Right kidney (tissue), 1 donor: ENCODE results near the gene FXYD2.
"Not testable (repeated sequence)": the region's sequence is repeated elsewhere in the genome, so short reads cannot be mapped to it uniquely, and the experiment has no call there.

Experiments
- DNase-seq: peaks from one replicate; pipeline ENCODE4 v3.0.0-alpha.2; 2016

The FXYD2 gene

GRCh38 chr11:117823294-117823945 is 1.1 kb downstream of the FXYD2 start:
- no peak for DNase-seq

DNA sequence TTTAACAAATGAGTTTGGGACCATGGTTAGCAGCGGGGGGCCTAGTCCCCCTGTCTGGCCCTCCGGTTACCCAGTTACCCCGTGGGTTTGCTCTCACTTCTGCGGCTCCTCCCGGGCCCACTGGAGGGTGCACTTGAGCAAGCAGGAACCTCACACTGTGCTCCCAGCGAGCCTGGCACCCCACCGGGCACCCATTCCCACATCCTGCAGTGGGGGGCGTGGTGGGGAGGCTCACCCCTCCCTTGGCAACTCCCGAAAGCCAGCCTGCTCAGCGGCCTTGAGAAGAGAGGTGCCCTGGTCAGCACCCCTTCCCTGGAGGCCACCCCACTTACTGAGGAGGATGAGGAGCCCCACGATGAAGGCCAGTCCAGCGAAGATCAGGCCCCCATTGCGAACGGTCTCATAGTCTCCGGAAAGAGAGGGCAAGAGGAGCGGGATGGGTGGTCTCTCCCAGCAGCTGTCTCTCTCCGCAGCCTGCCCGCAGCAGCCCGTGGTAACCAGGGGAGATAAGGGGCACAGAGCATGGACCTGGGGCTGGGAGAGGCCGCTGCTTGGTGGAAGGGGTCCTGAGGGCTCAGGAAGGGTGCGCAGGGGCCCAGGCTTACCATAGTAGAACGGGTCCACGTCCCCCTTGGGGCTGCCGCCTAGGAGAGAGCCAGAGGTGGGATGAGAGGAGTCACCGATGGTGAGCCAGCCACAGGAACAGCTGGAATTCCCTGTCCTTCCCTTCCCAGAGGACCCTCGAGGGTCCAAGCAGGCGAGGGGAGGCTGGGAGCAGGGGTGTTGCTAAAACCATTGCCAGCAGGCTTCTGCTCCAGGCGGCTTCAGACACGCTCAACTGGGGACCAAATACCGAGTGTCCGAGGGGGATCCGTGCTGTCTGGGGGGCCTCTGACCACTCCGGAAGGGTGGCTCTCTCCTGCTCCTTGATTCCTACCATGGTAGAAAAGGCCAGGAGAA is 2.2 kb downstream of the FXYD2 start:
- DNase-seq: no peak

DNA sequence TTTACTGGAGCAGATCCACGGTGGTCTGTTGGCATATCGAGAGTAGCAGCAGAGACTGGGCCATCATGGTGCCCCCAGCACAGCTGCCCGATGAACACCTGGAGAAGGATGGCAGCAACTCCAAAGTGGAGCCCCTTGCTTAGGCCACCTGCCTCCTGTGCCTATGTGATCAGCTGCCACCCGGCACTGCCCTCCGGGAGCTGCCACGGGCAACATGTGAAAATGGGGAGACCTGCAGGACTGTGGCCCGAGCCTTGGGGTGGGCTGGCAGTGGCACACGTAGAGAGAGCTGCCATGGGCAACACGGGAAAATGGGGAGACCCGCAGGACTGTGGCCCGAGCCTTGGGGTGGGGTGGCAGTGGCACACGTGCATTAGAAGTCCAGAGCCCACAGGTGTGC is 3.1 kb downstream of the FXYD2 start:
- no peak for DNase-seq

- no peak for DNase-seq
These were observed 4.0 kb downstream of the FXYD2 start for GRCh38 chr11:117820516-117820915.

DNA sequence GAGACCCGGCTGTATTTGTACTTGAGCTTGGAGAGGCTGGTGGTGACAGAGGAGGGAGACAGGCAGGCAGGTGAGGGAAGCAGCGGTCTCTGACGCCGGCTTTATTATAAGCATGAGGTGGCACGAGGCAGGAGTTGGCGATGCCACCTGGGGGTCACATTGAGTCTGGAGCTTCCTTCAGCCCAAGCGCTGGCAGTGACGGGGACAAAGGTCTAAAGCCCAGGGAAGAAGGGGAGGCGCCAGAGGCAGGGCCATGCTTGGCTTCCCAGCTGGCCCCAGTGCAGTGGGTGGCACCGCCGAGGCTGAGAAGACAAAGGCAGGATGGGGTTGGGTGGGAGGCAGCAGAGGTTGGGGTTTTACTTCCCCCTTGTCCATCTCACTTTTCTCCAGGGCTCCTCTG is 4.5 kb downstream of the FXYD2 start:
- DNase-seq: no peak

DNA sequence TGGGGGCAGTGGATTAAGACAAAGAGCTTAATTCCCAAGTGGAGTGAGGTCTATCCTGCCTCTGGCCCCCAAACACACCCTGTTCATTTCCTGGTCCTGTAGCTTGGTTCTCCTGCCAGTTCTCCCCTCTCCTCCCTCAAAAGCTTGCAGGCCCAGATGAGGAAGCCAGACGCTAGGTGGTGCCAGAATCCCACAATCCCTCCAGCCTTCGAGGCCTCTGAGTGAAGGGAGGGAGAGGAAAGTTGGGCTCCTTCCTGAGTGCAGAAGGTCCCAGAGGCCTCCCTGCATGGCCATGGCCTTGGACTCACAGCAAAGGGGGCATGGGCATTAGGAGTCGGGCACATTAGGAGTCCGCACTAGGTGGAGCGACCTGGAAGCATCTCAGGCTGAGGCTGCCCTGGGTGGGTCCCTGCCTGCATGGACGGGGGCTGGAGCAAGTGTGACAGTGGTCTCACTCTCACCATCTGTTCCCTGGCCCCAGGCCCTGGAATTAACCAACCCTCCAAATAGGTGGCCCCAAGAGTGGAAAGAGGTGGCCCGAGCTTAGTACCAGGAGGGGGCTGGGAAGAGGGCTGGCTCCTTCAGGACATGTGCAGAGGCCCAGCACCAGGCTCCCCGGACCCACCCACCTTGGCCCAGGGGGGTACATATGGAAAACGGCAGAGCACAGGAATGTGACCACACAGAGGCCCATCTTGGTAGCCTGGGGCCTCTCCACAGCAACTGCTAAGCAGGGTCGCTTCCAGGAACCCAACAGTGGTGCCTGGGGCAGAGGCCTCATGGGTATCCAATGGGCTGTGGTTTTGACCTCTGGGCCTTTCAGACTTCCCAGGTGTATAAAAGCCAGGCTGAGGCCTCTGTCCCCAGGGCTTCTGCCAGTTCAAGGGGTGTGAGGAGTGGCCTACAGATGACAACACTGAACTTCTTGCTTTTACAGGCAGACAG is 5.2 kb downstream of the FXYD2 start:
- DNase-seq: peak; percentile 72

DNA sequence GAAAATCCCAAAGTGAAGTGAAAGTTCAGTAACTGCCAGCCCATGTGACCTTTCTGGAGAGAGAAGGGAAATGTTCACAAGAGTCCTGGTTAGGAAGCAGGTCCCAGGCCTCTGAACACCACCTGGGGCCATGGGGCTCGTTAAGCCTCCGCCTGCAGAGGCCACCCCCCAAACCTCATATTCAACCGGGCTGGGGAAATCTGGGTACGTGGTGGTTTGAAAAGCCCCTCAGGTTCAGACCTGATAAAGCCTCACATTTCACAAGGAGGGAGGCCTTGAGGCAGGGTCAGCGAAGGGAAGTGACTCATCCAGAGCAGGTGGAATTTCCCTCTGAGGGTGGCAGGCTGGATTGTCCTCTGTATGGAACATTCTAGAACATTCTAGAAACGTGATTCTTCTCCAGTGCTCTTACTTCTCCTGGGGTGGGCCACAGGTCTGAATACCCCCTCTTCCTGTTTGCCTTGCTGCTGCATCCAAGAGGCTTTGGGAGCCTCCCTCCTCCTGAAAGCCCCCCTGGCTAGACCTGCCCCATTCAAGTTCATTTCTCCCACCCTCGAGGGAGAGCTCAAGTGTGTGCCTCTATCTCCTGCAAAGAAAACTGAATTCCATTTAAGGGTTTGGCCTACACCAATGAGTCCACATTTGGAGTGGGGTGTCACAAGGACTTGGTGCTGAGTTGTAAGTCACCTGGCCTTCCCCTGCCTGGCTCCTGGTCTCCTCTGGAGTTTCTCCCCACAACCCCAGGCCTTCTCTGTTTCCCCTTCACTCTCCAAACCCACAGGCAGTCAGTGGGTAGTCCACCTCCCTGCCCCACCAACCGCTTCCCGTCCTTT is 6.3 kb downstream of the FXYD2 start:
- no peak for DNase-seq

DNA sequence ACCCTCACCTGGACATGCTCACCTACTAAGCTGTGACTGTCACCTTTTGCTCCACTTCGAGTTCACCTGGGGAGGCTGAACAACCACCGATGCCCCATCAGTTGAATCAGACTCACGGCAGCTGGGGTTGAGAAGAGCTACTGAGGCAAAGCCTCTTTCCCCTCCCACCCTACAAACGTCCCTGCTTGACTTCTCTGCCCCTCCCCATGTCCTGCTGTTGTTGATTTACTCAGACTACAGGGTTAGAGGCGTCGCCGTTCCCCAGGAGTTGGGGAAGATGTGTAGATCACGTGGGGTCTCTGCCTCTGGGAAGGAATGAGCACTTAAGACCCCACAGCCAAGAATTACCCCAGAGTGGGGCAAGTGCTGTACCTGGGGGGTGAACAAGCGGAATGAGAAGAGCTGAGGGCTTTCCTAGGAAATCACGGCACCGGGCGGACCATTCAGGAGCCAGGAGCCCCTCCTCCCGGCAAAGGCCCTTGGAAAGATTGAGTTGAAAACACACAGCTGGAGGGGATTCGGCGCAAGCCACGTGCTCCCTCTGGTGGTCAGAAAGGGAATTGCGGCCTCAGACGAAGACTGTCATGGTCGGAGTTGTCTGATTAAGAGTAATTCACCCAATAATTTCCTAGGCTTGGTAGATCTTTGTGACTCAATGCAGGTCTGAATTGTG is 7.0 kb downstream of the FXYD2 start:
- peak; percentile 85 for DNase-seq

DNA sequence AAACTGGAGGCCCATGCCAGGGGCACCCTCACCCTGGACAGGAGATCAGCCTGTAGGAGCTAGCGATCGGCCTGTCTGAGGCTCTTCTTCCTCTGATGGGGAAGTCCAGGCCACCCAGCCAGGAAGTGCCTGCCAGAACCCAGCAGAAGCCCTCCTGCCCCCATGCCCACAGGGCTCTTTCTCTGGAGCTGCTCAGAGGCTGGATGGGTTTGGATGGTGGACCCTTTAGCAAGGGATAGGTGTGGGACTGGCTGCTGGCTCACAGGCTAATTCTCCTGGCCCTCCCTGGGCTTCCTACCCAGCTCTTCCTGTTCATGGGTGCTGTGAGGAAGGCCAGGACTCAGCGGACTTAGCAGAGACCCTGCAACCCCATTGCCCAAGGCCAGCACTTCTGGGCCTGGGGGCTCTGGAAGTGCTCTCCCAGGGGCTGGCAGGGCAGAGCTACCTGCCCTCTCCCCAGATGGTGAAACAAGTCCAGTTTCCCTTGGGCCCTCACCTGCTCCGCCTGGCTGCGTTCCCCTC is 7.6 kb downstream of the FXYD2 start:
- peak; percentile 67 for DNase-seq

GRCh38 chr11:117816151-117816741 is 8.3 kb downstream of the FXYD2 start:
- DNase-seq: peak; percentile 80

- DNase-seq: no peak
These were observed 9.2 kb downstream of the FXYD2 start for GRCh38 chr11:117815262-117815803.

DNA sequence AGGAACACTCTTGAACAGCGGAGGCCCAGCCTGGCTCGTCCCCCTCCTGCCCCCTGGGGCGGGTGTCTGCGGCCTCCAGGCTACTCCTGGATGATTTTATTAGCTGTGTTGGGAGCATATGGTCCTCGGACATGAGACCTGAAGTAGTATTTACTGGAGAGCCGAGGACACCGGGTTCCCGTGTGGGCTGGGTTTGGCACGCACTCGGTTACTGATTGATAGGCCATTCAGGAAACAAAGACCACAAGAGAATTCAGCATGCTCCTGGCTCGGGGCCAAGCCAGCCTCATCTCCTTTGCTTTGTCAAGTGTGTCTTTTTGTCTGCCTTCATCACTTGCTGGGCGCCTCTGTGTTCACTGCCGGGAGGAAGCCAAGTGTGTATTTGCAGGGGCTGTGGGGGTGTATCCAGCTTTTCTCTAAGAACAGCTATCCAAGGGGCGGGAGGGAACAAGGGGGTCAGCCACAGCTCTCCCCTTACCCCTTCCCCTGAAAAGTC is 9.7 kb downstream of the FXYD2 start:
- DNase-seq: peak; percentile 78

DNA sequence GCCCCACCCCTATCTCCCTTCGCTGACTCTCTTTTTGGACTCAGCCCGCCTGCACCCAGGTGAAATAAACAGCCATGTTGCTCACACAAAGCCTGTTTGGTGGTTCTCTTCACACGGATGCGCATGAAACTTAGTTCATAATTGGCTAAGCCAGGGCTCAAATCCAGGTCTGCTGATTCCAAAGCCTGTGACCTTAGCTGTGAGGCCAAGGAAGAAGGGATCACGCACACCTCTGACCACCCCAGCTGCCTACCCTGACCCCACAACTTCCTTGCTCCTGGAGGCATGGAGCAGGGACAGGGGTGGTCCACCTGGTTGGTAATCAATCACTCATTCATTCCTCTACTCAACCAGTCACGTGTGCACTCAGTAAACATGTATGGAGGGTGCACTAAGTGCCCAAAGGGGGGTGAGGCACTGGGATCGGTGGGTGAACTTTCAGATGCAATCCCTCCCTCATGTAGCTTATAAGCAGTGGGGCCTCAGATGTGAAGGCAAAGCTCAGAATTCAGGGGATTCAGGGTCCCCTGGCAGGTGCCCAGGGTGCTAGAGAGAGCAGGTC is 10.3 kb downstream of the FXYD2 start:
- DNase-seq: no peak

DNA sequence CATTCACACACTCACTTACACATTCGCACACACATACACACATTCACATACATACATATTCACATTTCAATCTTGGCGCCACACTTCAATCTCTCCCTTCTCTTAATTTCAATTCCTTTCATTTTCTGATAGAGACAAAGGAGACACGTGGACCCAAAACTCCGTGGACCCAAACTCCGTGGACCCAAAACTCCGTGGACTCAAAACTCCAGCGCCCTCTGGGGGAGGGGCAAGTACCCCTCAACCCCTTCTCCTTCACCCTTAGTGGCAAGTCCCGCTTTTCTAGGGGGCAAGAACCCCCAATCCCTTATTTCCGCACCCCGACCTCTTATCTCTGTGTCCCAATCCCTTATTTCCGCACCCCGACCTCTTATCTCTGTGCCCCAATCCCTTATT is 14.5 kb downstream of the FXYD2 start:
- not testable (repeated sequence) for DNase-seq

GRCh38 chr11:117809236-117810055 is 15.1 kb downstream of the FXYD2 start:
- no peak for DNase-seq

- DNase-seq: no peak
These were observed 15.8 kb downstream of the FXYD2 start for GRCh38 chr11:117808784-117809183.

GRCh38 chr11:117807482-117808327 is 16.8 kb downstream of the FXYD2 start:
- DNase-seq: no peak

- no peak for DNase-seq
These were observed 17.7 kb downstream of the FXYD2 start for GRCh38 chr11:117806846-117807245.
